PC-9 (cell line): ENCODE results near the gene MELTF.

Experiments used
- EZH2 ChIP-seq: fragments of 200-600 bp; sonication (generic); IDR thresholded peaks from 2 replicates; pipeline ENCODE4 v1.8.0; 2017; ENCODE audit warnings: antibody characterized with exemption, low read depth
- TF ChIP-seq, protein P1 (sequence below): fragments of 200-600 bp; sonication (generic); conservative IDR thresholded peaks from 2 replicates; pipeline ENCODE4 v1.6.1; 2017; ENCODE audit warnings: mixed run types, antibody characterized with exemption, mild to moderate bottlenecking, moderate library complexity

DNA sequence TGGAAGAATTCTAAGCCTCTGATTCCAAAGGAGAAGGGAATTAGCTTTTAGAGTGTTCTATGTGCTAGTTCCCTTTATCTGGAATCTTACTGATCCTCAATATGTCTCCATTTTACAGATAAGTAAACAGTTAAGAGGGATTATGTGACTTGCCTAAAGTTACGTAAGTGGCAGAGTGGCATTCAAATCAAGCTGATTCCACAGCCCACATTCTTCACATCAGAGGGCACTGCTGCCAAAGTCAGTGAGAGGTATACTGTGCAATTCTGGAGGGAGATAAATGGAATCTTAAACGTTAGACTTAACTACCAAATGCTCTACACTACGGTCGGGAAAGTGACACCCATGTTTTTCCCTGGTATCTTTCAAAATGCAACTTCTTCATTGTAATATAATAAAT lies 11.0 kb upstream of the MELTF start:
- TF ChIP-seq, protein P1, sequence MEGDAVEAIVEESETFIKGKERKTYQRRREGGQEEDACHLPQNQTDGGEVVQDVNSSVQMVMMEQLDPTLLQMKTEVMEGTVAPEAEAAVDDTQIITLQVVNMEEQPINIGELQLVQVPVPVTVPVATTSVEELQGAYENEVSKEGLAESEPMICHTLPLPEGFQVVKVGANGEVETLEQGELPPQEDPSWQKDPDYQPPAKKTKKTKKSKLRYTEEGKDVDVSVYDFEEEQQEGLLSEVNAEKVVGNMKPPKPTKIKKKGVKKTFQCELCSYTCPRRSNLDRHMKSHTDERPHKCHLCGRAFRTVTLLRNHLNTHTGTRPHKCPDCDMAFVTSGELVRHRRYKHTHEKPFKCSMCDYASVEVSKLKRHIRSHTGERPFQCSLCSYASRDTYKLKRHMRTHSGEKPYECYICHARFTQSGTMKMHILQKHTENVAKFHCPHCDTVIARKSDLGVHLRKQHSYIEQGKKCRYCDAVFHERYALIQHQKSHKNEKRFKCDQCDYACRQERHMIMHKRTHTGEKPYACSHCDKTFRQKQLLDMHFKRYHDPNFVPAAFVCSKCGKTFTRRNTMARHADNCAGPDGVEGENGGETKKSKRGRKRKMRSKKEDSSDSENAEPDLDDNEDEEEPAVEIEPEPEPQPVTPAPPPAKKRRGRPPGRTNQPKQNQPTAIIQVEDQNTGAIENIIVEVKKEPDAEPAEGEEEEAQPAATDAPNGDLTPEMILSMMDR, result no peak
- TF ChIP-seq EZH2, result no peak
